SK-N-SH treated with all-trans-retinoic acid at 6 μM for 48 hours (cell line): Measurements from ENCODE around the gene INTS1.

ENCODE experiments used
- ATAC-seq: fragments of 200-7000 bp; cut with Tn5 transposase; 3 replicates; pipeline ENCODE4 v1.9.1; 2020; ENCODE audit warnings: mild to moderate bottlenecking, moderate library complexity
- ARNTL ChIP-seq: fragments of 450-650 bp; formaldehyde crosslinking; IDR thresholded peaks from 2 replicates; pipeline ENCODE4 v1.5.0; 2020; ENCODE audit warnings: low read depth, mild to moderate bottlenecking, moderate library complexity, borderline replicate concordance
- BACH2 ChIP-seq: fragments of 250-450 bp; sonication (Bioruptor Pico); IDR thresholded peaks from 2 replicates; pipeline ENCODE4 v1.9.0; 2021; ENCODE audit warnings: mild to moderate bottlenecking, borderline replicate concordance
- CSDC2 ChIP-seq: fragments of 250-450 bp; sonication (Bioruptor Pico); IDR thresholded peaks from 2 replicates; pipeline ENCODE4 v1.5.0; 2020; ENCODE audit warnings: mild to moderate bottlenecking, moderate library complexity
- ESRRG ChIP-seq: fragments of 250-450 bp; sonication (Bioruptor Pico); IDR thresholded peaks from 2 replicates; pipeline ENCODE4 v1.6.1; 2021; ENCODE audit warnings: mild to moderate bottlenecking
- GLIS3 ChIP-seq: fragments of 250-450 bp; sonication (Bioruptor Pico); IDR thresholded peaks from 2 replicates; pipeline ENCODE4 v1.5.0; 2020; ENCODE audit warnings: mild to moderate bottlenecking, moderate library complexity
- ISL1 ChIP-seq: fragments of 250-450 bp; sonication (Bioruptor Pico); IDR thresholded peaks from 2 replicates; pipeline ENCODE4 v2.1.2; 2022; ENCODE audit warnings: mild to moderate bottlenecking, moderate library complexity
- OSR1 ChIP-seq: fragments of 250-450 bp; sonication (Bioruptor Pico); IDR thresholded peaks from 2 replicates; pipeline ENCODE4 v1.8.0; 2022; ENCODE audit warnings: moderate library complexity, mild to moderate bottlenecking, inconsistent platforms
- PPARA ChIP-seq: fragments of 250-450 bp; sonication (Bioruptor Pico); IDR thresholded peaks from 2 replicates; pipeline ENCODE4 v1.5.0; 2020; ENCODE audit warnings: mild to moderate bottlenecking, borderline replicate concordance
- RARB ChIP-seq: fragments of 250-450 bp; sonication (Bioruptor Pico); IDR thresholded peaks from 2 replicates; pipeline ENCODE4 v1.8.0; 2021; ENCODE audit warnings: mild to moderate bottlenecking, moderate library complexity
- TCF4 ChIP-seq: fragments of 250-450 bp; sonication (Bioruptor Pico); IDR thresholded peaks from 2 replicates; pipeline ENCODE4 v1.8.0; 2021; ENCODE audit warnings: mild to moderate bottlenecking, moderate library complexity, borderline replicate concordance
- TOX ChIP-seq: fragments of 250-450 bp; sonication (Bioruptor Pico); IDR thresholded peaks from 2 replicates; pipeline ENCODE4 v1.8.0; 2021; ENCODE audit warnings: mild to moderate bottlenecking, moderate library complexity, borderline replicate concordance
- ZC3H10 ChIP-seq: fragments of 250-450 bp; sonication (Bioruptor Pico); IDR thresholded peaks from 2 replicates; pipeline ENCODE4 v1.5.1; 2021; ENCODE audit warnings: mild to moderate bottlenecking, moderate library complexity
- ZFP3 ChIP-seq: fragments of 250-450 bp; sonication (Bioruptor Pico); IDR thresholded peaks from 2 replicates; pipeline ENCODE4 v1.5.0; 2020; ENCODE audit warnings: mild to moderate bottlenecking, moderate library complexity
- ZNF565 ChIP-seq: fragments of 450-650 bp; formaldehyde crosslinking; conservative IDR thresholded peaks from 2 replicates; pipeline ENCODE4 v1.5.0; 2020; ENCODE audit warnings: low read depth, mild to moderate bottlenecking, moderate library complexity
- ZNF70 ChIP-seq: fragments of 450-650 bp; formaldehyde crosslinking; IDR thresholded peaks from 2 replicates; pipeline ENCODE4 v1.5.0; 2020; ENCODE audit warnings: mild to moderate bottlenecking, moderate library complexity
- ZNF8 ChIP-seq: fragments of 450-650 bp; formaldehyde crosslinking; IDR thresholded peaks from 2 replicates; pipeline ENCODE4 v1.5.0; 2020; ENCODE audit warnings: mild to moderate bottlenecking, moderate library complexity
- TF ChIP-seq, protein P1 (sequence below): fragments of 250-450 bp; sonication (Bioruptor Pico); IDR thresholded peaks from 2 replicates; pipeline ENCODE4 v1.5.1; 2021; ENCODE audit warnings: mild to moderate bottlenecking, moderate library complexity
- TF ChIP-seq, protein P2 (sequence below): fragments of 250-450 bp; sonication (Bioruptor Pico); IDR thresholded peaks from 2 replicates; pipeline ENCODE4 v1.5.1; 2020; ENCODE audit warnings: low read depth, mild to moderate bottlenecking, moderate library complexity
- TF ChIP-seq, protein P3 (sequence below): fragments of 250-450 bp; sonication (Bioruptor Pico); IDR thresholded peaks from 2 replicates; pipeline ENCODE4 v1.8.0; 2020; ENCODE audit warnings: mild to moderate bottlenecking, moderate library complexity, borderline replicate concordance
- TF ChIP-seq, protein P4 (sequence below): fragments of 250-450 bp; sonication (Bioruptor Pico); IDR thresholded peaks from 2 replicates; pipeline ENCODE4 v1.8.0; 2021; ENCODE audit warnings: low read depth, mild to moderate bottlenecking, moderate library complexity, borderline replicate concordance

The INTS1 gene

GRCh38 chr7:1486571-1486970, 17.6 kb downstream of the INTS1 start:
- TF ChIP-seq BACH2 (no peak), CSDC2 (CRISPR knock-in tag) (no peak), ISL1 (no peak), PPARA (CRISPR knock-in tag) (no peak)
- TF ChIP-seq, protein P1, sequence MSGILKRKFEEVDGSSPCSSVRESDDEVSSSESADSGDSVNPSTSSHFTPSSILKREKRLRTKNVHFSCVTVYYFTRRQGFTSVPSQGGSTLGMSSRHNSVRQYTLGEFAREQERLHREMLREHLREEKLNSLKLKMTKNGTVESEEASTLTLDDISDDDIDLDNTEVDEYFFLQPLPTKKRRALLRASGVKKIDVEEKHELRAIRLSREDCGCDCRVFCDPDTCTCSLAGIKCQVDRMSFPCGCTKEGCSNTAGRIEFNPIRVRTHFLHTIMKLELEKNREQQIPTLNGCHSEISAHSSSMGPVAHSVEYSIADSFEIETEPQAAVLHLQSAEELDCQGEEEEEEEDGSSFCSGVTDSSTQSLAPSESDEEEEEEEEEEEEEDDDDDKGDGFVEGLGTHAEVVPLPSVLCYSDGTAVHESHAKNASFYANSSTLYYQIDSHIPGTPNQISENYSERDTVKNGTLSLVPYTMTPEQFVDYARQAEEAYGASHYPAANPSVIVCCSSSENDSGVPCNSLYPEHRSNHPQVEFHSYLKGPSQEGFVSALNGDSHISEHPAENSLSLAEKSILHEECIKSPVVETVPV (CRISPR knock-in tag), result no peak
- TF ChIP-seq, all 23 proteins: peak for 0
- no peak for ATAC-seq

DNA sequence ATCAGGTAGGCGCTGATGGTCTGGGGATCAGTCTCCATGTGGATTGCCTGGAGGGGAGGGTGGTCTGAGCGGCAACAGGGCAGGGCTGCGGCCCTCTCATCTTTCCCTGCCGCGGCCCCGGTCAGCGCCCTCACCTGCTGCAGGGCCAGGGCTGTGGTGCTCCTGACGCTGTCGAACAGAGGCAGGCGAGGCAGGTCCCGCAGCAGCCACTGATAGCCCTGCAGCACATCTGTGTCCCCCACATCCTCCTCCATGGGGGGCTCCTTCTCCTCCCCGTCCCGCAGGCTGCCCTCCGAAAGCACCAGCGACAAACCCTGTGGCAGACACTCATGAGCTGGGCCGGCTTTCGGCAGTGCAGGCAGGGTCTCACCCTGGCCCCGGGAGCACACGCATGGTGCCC, 19.0 kb downstream of the INTS1 start:
- TF ChIP-seq ISL1 (no peak), TOX (no peak), PPARA (CRISPR knock-in tag) (no peak), GLIS3 (CRISPR knock-in tag) (no peak), ESRRG (CRISPR knock-in tag) (no peak), ZNF70 (no peak), ZFP3 (CRISPR knock-in tag) (no peak), OSR1 (CRISPR knock-in tag) (no peak), RARB (CRISPR knock-in tag) (no peak), ZNF8 (CRISPR knock-in tag) (no peak), CSDC2 (CRISPR knock-in tag) (no peak), TCF4 (no peak), ZNF565 (no peak)
- TF ChIP-seq, all 23 proteins: peak for 0
- no peak for ATAC-seq

DNA sequence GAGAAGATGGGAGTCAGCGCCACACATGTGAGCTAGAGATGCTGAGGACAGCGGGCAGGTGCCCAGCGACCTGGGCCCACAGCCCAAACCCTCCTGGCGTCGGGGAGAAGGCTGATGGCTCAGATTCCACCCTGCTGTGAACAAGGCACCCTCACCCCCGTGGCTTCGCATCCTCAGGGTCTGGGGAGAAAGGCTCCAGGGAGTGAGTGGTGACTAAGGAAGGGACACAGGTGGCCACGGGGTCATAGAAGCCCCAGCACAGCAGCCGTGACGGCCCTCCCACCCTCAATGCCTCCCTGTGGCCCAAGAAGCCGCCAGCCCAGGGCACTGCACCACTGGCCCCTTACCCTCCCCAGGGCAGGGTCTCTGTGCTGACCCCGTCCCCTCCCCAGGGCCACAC, 19.6 kb downstream of the INTS1 start:
- TF ChIP-seq PPARA (CRISPR knock-in tag) (no peak), TOX (no peak), ZNF70 (no peak), ZNF565 (no peak), CSDC2 (CRISPR knock-in tag) (no peak), RARB (CRISPR knock-in tag) (no peak), ARNTL (CRISPR knock-in tag) (no peak), BACH2 (no peak), GLIS3 (CRISPR knock-in tag) (no peak), ZFP3 (CRISPR knock-in tag) (no peak), ZNF8 (CRISPR knock-in tag) (no peak), ZC3H10 (CRISPR knock-in tag) (no peak), ISL1 (no peak)
- TF ChIP-seq, protein P2, sequence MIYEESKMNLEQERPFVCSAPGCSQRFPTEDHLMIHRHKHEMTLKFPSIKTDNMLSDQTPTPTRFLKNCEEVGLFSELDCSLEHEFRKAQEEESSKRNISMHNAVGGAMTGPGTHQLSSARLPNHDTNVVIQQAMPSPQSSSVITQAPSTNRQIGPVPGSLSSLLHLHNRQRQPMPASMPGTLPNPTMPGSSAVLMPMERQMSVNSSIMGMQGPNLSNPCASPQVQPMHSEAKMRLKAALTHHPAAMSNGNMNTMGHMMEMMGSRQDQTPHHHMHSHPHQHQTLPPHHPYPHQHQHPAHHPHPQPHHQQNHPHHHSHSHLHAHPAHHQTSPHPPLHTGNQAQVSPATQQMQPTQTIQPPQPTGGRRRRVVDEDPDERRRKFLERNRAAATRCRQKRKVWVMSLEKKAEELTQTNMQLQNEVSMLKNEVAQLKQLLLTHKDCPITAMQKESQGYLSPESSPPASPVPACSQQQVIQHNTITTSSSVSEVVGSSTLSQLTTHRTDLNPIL (CRISPR knock-in tag), result no peak
- TF ChIP-seq, protein P3, sequence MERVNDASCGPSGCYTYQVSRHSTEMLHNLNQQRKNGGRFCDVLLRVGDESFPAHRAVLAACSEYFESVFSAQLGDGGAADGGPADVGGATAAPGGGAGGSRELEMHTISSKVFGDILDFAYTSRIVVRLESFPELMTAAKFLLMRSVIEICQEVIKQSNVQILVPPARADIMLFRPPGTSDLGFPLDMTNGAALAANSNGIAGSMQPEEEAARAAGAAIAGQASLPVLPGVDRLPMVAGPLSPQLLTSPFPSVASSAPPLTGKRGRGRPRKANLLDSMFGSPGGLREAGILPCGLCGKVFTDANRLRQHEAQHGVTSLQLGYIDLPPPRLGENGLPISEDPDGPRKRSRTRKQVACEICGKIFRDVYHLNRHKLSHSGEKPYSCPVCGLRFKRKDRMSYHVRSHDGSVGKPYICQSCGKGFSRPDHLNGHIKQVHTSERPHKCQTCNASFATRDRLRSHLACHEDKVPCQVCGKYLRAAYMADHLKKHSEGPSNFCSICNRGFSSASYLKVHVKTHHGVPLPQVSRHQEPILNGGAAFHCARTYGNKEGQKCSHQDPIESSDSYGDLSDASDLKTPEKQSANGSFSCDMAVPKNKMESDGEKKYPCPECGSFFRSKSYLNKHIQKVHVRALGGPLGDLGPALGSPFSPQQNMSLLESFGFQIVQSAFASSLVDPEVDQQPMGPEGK (CRISPR knock-in tag), result no peak
- TF ChIP-seq, protein P1 (CRISPR knock-in tag), result no peak
- TF ChIP-seq, protein P4, sequence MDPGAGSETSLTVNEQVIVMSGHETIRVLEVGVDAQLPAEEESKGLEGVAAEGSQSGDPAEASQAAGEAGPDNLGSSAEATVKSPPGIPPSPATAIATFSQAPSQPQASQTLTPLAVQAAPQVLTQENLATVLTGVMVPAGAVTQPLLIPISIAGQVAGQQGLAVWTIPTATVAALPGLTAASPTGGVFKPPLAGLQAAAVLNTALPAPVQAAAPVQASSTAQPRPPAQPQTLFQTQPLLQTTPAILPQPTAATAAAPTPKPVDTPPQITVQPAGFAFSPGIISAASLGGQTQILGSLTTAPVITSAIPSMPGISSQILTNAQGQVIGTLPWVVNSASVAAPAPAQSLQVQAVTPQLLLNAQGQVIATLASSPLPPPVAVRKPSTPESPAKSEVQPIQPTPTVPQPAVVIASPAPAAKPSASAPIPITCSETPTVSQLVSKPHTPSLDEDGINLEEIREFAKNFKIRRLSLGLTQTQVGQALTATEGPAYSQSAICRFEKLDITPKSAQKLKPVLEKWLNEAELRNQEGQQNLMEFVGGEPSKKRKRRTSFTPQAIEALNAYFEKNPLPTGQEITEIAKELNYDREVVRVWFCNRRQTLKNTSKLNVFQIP (CRISPR knock-in tag), result no peak
- ATAC-seq, result no peak
